ENCODE results near the gene GALK2. TPM values are rescaled to one million over a fixed set of nuclear protein-coding genes. Genes with fewer than 3 reads are reported as not detected.

The GALK2 gene
- total RNA-seq, 4 donors from 2014 or later: 14.7 to 37.1 (median 24.0) TPM

DNA sequence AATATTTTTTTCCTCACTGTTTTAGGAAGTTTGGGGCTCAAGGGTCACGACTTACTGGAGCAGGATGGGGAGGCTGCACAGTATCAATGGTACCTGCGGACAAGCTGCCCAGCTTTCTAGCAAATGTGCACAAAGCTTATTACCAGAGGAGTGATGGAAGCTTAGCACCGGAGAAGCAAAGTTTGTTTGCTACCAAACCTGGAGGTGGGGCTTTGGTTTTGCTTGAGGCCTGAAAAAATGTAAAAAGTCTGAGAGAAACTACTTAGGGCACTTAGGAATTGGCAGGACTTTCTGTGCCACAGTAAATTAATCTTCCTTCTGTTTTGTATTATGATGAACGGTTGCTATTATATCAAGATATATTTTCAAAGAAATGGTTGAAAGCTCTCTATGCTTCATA lies 157.9 kb downstream of the GALK2 start:
- no peak for TF ChIP-seq CTCF (IDR thresholded peaks at IDR 0.05; ENCODE audit: low read depth)

GRCh38 chr15:49328941-49329340 lies 158.9 kb downstream of the GALK2 start:
- no peak for TF ChIP-seq CTCF (IDR thresholded peaks at IDR 0.05; ENCODE audit: low read depth)

DNA sequence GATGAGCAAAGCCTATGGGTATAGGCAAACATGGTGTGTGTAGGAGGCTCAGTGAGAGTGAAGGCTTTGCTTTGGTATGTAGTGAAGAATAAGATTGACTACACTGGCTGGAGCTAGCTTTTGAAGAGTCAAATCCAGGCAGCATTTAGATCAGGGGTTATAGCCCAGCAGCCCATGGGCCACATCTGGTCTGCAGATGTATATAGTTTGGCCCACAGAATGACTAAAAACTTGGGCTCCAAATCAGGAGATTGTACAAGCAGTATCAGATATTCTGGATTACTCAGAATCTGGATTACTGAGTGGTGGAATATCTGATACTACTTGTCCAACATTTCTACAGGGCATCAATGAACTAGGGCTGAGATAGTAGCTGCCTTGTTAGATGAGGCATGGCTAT lies 160.1 kb downstream of the GALK2 start:
- no peak for TF ChIP-seq CTCF (IDR thresholded peaks at IDR 0.05; ENCODE audit: low read depth)

DNA sequence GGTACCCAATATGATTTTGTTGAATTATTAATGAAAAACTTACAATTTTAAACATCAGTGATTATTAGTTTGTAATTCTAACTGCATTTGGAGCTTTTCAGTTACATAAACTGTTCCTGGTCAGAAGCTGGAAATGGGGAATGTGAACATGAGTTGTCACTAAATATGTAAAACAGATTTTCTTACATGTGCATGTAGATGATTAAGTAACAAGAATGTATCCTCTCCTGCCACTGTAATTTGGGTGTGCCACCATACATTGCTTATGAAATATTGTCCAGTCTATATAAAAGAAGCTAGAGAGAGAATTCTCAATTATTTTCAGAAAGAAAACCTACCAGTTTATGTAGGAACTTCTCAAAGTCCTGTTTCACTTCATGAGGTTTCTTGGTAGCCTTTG lies 161.4 kb downstream of the GALK2 start:
- TF ChIP-seq CTCF (IDR thresholded peaks at IDR 0.05; ENCODE audit: low read depth): no peak

GRCh38 chr15:49331951-49332350 lies 161.9 kb downstream of the GALK2 start:
- TF ChIP-seq CTCF (IDR thresholded peaks at IDR 0.05; ENCODE audit: low read depth): no peak

- TF ChIP-seq CTCF (IDR thresholded peaks at IDR 0.05; ENCODE audit: low read depth): no peak
These were observed 169.6 kb downstream of the GALK2 start for GRCh38 chr15:49339656-49340055.

GRCh38 chr15:49343546-49343945 lies 173.5 kb downstream of the GALK2 start:
- TF ChIP-seq CTCF (IDR thresholded peaks at IDR 0.05; ENCODE audit: low read depth): no peak

Data from subcutaneous adipose tissue (tissue), 4 donors.